Stimulated activated CD4-positive, alpha-beta T cell treated with anti-CD3 and anti-CD28 coated beads, Interleukin-1b, Interleukin-23, amount 100 ng/mL, for 24 hours (primary cell): ENCODE measurements around the gene ARL13A.
"Not testable (repeated sequence)": the region's sequence is repeated elsewhere in the genome, so short reads cannot be mapped to it uniquely, and the experiment has no call there.

Source experiments
- DNase-seq, 4 experiments: peaks; one replicate each; pipeline ENCODE4 v3.0.0-alpha.2; 2020; ENCODE audit warnings: low read depth in 4 of 4, low spot score in 1 of 4

Gene ARL13A

DNA sequence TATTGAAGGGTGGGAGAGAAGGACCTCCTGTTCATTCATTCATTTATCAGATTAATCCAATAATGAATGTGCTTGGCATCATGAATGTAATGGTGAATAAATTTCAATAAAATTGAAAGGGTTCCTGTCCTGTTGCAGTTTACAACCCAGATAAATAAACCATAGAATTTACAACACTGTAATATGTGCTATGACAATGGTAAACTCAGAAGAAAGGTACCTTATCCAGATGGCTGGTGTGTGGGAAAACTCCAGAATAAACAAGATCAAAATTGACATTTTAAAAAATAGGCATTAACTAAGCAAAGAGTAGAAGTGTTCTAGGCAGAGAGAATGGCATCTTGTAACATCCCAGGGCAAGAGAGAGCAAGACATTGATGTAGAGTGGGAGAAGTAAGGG is 15.3 kb downstream of the ARL13A start:
- no peak for DNase-seq

DNA sequence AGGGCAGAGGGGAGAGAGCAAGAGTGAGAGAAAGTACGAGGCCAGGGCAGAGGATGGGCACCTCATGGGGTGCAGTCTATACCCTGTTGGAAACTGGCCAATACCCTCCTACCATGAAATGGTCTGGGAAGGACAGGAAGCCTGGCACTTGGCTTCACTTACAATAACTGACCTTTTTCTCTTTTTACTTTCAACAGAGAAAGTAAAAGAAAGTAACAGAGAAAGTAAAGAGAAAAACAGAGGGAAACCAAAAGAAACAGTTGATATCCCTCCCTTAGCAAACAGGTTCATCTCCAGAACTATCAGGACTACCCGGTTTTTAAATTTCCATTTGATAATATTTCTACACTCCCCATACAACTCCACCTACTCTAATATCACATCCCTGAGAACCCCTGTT is 20.6 kb downstream of the ARL13A start:
- DNase-seq, result no peak

- no peak for DNase-seq
Measured at GRCh38 chrX:100994352-100995281, 25.1 kb downstream of the ARL13A start.

DNA sequence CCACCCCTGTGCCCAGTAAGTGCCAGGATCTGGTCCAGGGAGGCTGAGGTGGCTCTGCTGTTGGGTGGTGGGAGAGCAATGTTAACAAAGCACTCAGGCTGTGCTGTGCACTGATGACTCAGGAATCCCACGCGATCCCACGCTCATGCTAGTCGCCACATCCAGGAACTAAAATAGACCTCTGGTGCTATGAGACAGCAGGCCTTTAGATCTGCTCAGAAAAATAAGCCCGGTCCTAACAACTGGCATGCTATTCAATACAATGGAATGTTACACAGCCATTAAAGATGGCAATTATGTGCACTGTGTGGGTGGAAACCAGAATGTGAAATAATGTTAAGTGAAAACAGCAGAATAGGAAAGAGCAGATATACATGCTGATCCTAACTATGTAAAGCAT is 26.0 kb downstream of the ARL13A start:
- DNase-seq, result no peak

- no peak for DNase-seq
Measured at GRCh38 chrX:100999451-100999850, 29.9 kb downstream of the ARL13A start.

DNA sequence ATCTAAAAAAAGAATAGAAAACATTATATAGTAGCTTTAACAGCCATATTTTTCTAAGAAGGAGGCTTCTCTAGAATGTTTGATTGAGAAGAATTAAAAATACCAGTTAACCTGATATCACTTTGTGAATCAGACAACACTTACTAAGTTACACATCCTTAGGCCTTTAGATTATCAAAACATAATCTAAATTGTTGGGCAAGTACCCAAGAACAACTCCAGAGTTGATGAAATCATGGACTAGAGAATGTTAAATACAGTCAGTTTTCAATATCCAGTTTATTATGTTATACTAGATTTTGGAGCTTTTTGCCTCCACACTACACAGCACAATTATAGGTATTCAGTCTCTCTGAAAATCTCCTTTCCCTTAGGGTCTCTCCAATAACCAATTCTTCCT is 39.6 kb downstream of the ARL13A start:
- no peak for DNase-seq

DNA sequence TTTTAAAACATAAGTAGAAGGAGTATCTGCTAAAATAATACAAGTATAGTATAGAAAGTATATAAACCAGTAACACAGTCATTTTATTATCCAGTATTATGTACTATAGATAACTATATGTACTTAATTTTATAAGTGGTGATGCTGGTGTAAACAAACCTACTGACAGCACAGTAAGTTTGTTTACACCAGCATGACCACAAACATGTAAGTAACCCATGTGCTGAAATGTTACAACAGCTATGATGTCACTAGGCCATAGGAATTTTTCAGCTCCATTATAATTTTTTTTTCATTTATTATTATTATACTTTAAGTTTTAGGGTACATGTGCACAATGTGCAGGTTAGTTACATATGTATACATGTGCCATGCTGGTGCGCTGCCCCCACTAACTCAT is 42.5 kb downstream of the ARL13A start:
- not testable (repeated sequence) for DNase-seq

DNA sequence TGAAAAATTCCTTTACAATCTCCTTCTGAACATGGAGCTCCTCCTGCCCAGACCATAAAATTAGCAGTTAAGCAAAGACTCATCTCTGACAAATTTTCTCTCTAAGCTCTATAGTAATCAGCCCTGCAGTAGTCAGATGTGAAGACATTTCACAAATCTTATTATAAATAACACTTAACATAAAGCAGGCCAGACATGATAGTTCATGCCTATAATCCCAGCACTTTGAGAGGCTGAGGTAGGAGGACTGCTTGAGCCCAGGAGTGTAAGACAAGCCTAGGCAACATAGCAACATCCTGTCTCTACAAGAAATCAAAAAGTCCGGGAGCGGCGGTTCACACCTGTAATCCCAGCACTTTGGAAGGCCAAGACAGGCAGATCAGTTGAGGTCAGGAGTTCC is 52.5 kb downstream of the ARL13A start:
- no peak for DNase-seq

- DNase-seq, result no peak
Measured at GRCh38 chrX:101025126-101025525, 55.6 kb downstream of the ARL13A start.

- no peak for DNase-seq
Measured at GRCh38 chrX:101028562-101028961, 59.1 kb downstream of the ARL13A start.

DNA sequence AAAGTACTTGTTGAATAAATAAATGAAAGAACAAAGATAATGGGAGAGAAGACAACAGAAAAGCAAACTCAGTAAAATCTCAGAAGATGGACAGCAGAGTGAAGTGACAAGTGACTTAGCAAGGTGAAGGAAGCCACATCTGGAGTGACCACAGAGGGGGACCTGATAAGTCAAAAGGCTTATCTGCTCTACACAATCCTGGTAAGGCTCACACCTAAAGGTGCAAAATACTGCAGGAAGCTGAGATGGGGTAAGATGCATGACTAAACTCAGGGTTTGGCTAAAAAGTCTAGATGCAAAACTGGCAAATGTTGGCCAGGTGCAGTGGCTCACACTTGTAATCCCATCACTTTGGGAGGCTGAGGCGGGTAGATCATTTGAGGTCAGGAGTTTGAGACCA is 60.2 kb downstream of the ARL13A start:
- no peak for DNase-seq

DNA sequence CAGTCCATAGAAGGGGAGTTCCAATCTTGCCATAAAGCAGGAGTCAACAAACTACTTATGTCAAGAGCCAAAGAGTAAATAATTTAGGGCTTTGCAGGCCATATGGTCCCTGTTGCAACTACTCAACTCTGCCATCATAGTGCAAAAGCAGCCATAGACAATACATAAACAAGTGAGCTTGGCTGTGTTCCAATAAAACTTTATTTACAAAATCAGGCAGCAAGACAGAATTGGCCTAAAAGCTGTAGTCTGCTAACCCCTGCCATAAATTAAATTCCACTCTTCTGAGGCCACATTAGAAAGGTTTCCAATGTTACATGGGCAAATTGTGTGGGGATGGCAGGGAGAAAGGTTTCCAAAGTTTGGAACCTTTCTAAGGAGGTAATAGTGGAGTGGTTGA is 67.7 kb downstream of the ARL13A start:
- no peak for DNase-seq

DNA sequence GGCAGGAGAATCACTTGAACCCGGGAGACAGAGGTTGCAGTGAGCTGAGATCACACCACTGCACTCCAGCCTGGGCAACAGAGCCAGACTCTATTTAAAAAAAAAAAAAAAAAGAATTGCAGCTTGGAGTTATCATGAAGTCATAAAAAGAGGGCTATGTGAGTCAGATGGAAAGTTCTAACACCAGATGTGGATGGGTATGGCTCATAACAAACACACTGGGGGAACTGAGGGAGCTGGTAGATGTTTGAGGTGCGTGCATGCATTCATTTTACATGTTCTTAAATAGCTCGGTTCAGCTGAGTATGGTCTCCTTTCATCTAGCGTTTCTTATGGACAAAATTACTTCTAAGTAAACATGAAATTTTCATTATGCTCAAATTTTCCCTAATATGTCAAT is 70.7 kb downstream of the ARL13A start:
- no peak for DNase-seq
